ENCODE data around the gene NXN.

DNA sequence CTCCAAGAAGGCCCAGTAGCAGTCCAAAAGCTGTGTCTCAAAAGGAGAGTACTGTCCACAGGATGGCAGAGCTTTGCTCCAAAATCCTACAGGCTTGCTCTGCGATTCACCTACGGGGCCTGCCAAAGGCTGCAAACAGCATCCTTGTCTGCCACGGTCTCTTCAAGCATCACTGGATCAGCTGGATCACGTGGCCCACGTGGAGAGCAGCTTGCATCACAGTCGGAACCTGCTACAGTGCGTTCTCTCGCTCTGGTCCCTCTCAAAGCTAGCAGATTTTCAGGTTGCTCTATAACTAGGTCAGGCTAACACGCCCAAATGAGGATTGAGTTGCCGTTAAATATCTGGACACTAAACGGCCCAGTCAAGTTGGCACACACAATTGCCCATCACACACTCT lies 9.0 kb upstream of the NXN start:
- no peak for TF ChIP-seq EZH2phosphoT487 (IDR thresholded peaks at IDR 0.05; ENCODE audit: insufficient read depth, low read depth)
- no peak for TF ChIP-seq EZH2 (IDR thresholded peaks at IDR 0.05; ENCODE audit: insufficient read depth, poor library complexity, severe bottlenecking)

Data from GM23248 (cell line).